CD4-positive, alpha-beta T cell treated with Interleukin-17A for 4 hours (primary cell): ENCODE measurements around the gene PDIA6.

Source experiments
- DNase-seq: peaks from one replicate; pipeline ENCODE4 v3.0.0-alpha.2; 2020; ENCODE audit warnings: mixed read lengths

PDIA6 gene

DNA sequence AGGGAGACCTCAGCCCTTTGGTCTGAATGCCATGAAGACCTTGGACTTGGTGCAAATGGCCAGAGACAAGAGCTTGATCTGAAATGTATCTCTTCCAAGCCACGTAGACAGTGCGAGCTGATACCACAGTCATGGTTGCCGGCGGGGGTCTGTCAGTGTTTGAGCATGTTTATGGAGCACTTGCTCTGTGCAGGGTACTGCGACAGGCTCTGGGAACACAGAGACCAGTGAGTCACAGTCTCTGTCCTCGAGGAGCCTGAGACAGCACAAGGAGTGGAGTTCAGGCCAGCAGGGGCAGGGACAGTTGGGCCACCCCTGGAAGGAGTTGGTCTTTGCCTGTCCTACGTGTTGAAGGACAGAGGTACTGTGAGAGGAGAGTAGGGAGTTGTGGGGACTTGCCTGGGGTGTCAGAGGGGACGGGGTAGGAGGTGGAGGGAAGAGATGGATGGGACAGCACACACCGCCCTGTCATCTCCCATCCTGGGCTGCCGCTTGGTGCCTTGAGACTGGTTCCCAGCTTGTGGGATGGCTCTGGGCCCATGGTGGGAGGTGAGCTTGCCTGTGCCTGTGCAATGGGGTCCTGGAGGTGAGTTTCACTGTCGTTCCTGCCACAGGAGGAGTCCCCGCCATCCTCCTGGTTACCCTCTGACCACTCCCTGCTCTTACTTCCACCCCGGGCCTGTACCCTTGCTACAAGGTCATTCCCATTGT, 51.6 kb downstream of the PDIA6 start:
- DNase-seq: no peak

DNA sequence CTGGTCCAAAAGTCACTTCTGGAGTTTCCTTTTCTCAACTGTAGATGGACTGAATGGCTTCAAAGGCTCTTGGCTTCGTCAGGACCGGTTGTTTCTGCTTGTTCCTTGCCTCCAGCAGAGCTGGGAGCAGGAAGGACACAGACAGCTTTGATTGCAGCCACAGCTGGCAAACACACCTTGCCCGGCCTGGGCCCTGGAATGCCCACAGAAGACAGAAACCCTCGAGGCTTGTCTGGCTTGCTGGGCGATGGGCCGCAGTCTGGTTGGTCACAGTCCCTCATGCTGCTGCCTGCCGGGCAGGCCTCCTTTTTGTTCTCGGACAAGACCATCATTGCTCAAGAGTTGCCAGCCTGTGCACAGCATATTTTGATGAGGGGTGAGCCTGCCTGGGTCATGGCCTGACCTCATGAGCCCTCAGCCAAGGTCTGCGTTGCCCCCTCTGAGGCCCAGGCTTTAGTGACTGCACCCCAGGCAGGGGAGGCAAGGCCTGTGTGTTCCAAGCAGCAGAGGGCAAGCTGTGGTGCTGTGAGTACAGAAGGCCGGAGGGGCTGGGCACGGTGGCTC, 53.4 kb downstream of the PDIA6 start:
- DNase-seq: no peak

DNA sequence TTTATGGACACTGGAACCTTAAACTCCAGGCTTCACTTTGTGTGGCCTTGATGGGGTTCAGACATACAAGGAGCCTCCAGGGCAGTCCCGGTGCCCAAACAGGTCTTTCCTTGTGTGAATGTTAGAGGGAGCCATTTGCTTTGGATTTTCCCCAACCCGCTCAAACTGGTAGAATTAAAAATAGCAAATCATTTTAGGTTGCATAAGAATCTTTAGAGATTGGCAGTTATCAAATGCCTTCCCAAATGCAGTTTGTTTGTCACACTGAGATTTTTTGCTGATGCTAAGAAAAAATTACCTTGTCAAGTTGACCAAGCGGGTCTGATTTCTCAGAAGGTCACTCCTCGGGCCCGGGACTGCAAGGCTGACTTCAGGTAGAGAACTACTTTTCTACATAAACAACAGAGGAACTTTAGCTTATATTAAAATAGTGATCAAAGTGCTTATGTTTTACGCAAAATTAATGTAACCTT, 54.7 kb downstream of the PDIA6 start:
- DNase-seq: no peak

DNA sequence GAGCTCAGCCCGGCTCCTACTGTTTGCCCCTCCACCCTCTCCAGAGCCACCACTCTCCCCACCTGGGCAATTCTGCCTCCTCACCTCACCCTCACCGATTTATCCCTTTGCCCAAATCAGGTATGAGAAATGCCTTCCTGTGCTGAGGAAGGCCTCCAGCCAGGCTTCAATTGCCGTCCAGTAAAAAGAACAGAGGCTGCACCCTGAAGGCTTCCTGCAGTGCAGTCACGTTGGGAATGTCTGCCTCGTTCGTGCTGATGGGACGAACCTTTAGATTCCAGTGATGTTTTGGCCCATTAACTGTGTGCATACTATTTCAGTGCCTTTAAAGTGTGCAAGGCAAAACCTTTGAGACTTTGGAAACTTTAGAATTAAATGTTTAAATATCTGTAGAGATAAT, 57.0 kb downstream of the PDIA6 start:
- no peak for DNase-seq

DNA sequence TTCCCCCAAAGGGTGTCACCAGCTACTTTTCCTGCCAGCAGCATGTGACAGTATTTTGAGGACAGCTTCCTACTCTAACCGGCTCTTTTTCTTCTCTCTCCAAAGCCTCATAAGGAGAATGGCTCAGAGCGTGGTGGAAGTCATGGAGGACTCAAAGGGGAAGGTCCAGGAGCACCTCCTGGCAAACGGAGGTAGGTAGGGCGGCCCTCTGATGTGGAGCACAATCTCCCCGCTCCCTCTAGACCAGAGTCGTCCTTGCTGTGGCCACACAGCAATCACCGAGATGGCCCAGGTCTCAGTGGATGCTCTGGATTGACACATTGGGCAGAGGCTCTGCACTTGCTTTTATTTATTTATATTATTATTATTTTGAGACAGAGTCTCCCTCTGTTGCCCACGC, 58.7 kb downstream of the PDIA6 start:
- no peak for DNase-seq

DNA sequence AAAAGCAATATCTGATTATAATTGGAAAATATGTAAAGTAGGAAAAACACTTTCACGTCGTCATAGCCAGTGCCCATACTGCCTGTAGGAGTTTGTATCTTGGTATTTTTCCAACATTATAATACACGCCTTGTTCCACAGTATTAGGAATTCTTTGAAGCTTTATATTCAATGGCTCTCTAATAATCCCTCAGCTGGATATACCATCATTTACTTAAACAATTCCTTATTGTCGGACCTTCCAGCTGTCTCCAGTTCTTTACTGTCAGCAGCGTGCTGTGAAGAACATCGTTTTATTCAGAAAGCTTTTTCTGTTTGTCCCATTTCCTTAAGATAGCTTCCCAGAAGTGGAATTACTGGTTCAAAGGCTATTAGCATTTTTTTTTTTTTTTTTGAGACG, 59.4 kb downstream of the PDIA6 start:
- DNase-seq: no peak

DNA sequence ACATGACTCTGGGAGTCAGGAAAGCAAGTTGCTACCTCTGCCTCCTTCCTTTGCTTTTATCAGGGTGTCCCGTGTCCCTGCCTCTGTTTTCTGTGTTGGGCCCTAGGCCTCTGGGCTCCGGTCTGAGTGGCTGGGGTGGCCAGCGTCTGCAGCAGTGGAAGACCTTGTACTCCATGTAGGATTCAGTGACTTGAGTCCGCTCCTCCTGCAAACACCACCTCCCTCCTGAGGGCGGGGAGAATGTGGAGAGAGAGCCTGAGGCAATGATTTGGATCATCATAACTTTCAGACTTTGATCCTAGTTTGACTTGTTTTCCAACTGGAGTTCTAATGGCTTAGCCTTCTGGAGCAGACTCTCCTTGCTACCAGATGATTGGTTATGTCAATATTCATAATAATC, 60.3 kb downstream of the PDIA6 start:
- no peak for DNase-seq

DNA sequence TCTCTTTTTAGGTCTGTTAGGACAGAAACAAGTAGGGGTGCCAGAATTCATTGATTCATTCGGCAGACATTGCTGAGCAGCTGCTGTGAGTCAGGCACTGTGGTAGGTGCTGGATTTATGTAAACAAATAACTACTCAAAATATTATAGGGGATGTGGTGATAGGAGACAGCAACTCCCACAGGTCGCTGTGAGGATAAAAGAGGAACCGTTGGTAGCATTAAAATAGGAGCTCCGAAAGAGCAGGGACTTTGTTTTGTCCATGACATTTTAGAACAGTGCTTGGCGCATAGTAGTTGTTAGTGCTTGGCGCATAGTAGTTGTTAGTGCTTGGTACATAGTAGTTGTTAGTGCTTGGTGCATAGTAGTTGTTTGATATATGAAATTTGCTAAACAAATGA, 62.0 kb downstream of the PDIA6 start:
- DNase-seq: no peak

DNA sequence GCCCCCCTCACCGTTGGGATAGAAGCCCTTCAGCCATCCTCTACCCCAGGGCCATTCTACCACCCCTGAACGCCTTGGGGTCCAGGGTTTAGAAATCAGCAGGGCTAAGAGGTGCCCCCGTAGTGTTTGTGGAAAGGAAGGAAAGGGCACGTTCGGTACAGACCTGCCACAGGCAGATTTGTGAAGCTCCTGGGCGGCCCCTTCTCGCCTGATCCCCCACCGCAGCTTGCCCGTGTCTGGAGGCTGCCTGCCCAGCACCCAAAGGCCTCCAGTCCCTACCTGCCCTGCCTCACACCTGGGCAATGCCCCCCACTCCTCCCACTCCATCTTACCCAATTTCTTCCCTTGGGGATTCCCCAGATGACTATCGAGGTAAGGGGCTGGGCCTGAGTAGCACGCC, 69.9 kb downstream of the PDIA6 start:
- DNase-seq: no peak

DNA sequence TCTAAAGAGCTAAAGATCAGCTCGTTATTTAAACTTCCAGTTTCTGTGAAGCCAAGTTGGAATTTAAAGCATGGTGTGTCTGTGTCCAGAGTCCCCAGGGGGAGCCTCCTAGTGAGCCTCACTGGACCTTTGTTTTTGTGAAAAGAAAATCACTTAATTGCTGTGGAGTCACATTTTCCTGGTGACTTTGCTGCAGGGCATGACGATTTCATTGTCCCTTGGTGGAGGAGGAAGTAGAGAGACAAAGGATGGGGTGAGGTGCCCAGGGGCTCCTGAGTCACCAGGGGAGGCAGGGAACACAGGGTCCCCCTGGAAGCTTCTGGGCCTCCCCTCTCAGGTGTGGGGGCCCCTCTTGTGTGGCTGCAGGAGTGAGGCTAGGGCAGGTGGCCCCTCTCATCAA, 71.4 kb downstream of the PDIA6 start:
- DNase-seq: no peak

DNA sequence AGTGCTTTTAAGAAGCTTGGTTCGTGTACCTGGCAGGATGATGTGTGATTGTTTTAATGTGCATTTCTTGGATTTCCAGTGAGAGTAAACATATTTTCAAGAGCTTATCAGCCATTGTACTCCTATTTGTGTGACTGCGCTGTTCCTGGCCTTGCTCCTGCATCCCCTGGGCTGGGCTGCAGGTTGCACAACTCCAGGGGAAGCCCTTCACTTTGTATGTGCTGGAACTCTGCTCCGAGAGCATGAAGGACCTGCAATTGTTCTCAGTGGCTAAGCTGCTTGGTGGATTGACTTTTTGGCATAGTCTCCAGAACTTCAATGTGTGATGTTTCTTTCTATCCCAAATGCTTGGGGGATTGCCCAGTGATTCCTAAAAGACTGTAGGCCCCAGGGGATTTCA, 72.4 kb downstream of the PDIA6 start:
- no peak for DNase-seq

DNA sequence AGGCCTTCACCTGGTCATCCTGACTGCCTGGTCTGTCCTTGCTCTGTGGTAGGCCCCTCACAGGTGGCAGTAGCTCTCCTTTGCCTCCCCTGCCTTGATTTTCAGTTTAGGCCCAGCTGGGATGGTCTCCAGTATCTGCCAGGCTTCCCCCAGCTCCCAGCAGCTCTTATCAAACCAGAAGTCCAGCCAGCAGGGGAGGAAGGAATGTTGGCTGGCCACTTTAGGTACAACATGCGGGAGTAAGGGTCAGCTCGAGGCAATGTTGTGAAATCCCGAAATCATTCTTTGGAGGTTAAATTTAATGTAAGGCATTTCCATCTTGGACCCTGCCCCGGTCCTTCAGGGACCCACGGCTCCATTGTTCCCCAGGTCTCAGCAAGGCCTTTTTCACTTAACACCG, 74.4 kb downstream of the PDIA6 start:
- no peak for DNase-seq

DNA sequence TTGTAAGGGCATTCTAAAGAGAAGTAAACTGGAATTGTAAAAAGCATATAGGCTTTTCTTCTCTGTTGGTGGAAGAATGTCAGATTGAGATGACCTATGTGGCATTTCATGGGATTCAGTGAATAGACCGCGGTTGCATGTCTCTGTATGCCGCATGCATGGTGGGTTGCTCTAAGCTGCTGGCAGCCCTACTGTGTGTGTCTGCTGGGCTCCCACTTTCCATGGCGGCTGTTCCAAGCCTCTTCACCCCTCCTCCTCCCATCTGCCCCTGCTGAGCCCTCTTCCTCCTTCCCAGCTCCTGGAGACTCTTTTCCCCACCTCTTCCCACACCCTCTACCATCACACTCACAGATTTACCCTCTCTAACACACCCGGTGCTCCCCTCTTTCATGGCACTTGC, 78.6 kb downstream of the PDIA6 start:
- DNase-seq: no peak

DNA sequence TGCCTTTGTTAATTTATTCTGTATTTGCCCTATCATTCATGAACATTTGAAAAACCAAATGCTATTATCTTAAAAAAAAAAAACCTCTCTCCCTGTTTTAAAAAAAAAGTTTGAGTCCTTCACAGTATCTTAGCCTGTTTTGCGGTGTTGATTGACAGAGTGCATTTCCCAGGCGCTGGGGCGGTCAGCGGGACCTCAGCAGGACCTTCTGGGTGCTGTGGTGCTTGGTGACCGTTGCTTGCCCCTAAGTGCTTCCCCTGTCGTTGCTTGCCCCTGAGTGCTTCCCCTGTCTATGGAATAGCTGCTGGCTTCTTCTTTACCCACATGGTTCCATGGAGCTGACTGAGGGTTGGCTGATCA, 79.0 kb downstream of the PDIA6 start:
- no peak for DNase-seq
